GM13976 (cell line): ENCODE results near the gene DEPDC4.
"Not testable (repeated sequence)": the region's sequence is repeated elsewhere in the genome, so short reads cannot be mapped to it uniquely, and the experiment has no call there.

Experiments
- DNase-seq: peaks from one replicate; pipeline ENCODE4 v3.0.0; 2012; ENCODE audit warnings: low spot score
- CTCF ChIP-seq: IDR thresholded peaks from 2 replicates; pipeline ENCODE4 v1.5.1; 2012; ENCODE audit warnings: borderline replicate concordance, mild to moderate bottlenecking; ENCODE audit not compliant: insufficient read depth; ENCODE audit errors: extremely low read depth, missing control alignments, control extremely low read depth
- in situ Hi-C: fragments of 300-500 bp; cut with MboI; formaldehyde crosslinking; loops from one replicate; pipeline ENCODE4 v1.12.0; 2022; ENCODE audit warnings: low sequenced_read_pairs, mixed read lengths, inconsistent platforms; ENCODE audit not compliant: unreplicated experiment

The DEPDC4 gene

DNA sequence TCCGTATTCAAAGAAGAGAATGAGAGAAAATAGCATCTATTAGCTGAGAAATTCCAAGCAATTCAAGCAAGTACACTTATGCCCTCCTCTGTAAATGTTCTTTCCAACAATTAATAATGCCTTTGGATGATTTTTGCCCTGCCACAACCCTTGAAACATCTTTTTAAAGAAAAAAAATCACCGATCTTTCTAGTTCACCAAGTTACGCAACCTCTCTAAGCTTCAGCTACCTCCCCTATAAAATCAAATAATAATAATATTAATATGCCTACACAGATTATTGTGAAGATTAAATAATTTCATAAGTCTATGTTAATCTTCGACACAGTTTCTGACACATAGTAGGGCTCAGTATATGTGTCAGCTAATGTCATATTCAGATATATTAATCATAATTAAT, 19.1 kb downstream of the DEPDC4 start:
- no peak for DNase-seq
- TF ChIP-seq CTCF, result no peak
- in situ Hi-C loops, result loop anchor here (25.0 kb wide), 1 partner anchor 315 kb away; the partner anchor contains the start of gene GAS2L3

DNA sequence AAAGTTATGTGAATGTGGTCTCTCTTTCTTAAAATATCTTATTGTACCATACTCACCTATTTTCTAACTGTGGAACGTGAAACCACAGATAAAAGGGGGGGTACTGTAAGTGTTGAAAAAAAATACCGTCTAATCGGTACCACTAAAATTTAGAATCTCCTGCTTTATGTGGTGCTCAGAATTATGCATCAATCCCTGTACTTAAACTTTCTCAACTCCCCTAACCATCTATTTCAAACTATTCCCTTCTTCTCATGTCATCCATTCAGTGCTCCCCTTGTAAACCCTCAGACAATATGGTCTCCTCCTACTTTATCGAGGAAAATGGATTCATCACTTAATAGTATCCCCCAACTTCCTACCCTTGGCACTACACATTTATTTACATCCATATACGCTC, 23.7 kb downstream of the DEPDC4 start:
- TF ChIP-seq CTCF, result no peak
- DNase-seq, result no peak
- in situ Hi-C loops, result loop anchor here (25.0 kb wide), 1 partner anchor 319 kb away; the partner anchor contains the start of gene GAS2L3

DNA sequence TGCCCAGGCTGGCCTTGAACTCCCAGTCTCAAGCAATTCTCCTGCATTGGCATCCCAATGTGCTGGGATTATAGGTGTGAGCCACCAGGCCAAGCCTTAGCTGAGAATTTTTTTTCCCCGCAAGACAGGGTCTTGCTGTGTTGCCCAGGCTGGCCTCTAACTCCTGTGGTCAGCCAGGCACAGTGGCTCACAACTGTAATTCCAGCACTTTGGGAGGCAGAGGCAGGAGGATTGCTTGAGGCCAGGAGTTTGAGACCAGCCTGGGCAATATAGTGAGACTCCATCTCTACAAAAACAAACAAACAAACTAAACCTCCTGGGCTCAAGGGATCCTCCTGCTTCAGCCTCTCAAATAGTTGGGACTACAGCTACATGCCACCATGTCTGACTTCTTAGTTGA, 27.3 kb downstream of the DEPDC4 start:
- in situ Hi-C loops, result loop anchor here (25.0 kb wide), 1 partner anchor 323 kb away; the partner anchor contains the start of gene GAS2L3
- no peak for DNase-seq
- TF ChIP-seq CTCF, result no peak

DNA sequence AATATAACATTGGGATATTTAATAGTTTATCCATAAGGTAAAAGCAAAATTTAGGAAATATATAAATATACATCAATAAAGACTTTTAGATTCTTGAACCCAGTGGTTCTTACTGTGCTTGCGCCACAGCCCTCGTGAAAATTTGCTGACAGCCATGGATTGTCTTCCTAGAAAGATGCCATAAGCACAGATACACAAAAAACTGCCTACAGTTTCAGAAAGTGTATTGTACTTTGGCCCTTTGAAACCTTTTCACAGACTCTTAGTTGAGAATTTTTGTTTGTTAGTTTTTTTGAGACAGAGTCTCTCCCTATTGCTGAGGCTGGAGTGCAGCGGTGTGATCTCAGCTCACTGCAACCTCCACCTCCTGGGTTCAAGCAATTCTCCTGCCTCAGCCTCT, 28.1 kb downstream of the DEPDC4 start:
- TF ChIP-seq CTCF, result no peak
- no peak for DNase-seq
- in situ Hi-C loops, result loop anchor here (25.0 kb wide), 1 partner anchor 324 kb away; the partner anchor contains the start of gene GAS2L3

- DNase-seq, result peak; percentile 40
- TF ChIP-seq CTCF, result peak; percentile 70
- in situ Hi-C loops, result loop anchor here (25.0 kb wide), 1 partner anchor 328 kb away; the partner anchor contains the start of gene GAS2L3
Measured at GRCh38 chr12:100234591-100235304, 32.1 kb downstream of the DEPDC4 start.

- no peak for DNase-seq
- TF ChIP-seq CTCF, result no peak
- in situ Hi-C loops, result loop anchor here (25.0 kb wide), 1 partner anchor 328 kb away; the partner anchor contains the start of gene GAS2L3
Measured at GRCh38 chr12:100234166-100234565, 32.7 kb downstream of the DEPDC4 start.

GRCh38 chr12:100231873-100232272, 35.0 kb downstream of the DEPDC4 start:
- in situ Hi-C loops, result loop anchor here (25.0 kb wide), 1 partner anchor 330 kb away; the partner anchor contains the start of gene GAS2L3
- DNase-seq, result not testable (repeated sequence)
